SU-DHL-6 (cell line): ENCODE results near the gene CORO7.

Source experiments
- CTCF ChIP-seq: fragments of 200-600 bp; sonication (generic); IDR thresholded peaks from one replicate; pipeline ENCODE4 v1.5.1; 2017; ENCODE audit warnings: antibody characterized with exemption, mild to moderate bottlenecking, low read length, moderate library complexity; ENCODE audit not compliant: insufficient read depth, poor library complexity, severe bottlenecking
- EZH2phosphoT487 ChIP-seq: fragments of 200-600 bp; sonication (generic), shearing (Covaris generic); conservative IDR thresholded peaks from 2 replicates; pipeline ENCODE4 v1.6.1; 2018; ENCODE audit warnings: mild to moderate bottlenecking, antibody characterized with exemption, low read length, moderate library complexity, mixed read lengths

GRCh38 chr16:4377573-4378154 lies 38.7 kb downstream of the CORO7 start:
- TF ChIP-seq CTCF (no peak), EZH2phosphoT487 (no peak)
